ENCODE results near the gene PLD6. TPM values are rescaled to one million over a fixed set of nuclear protein-coding genes. Genes with fewer than 3 reads are reported as not detected.
"Not testable (repeated sequence)": the region's sequence is repeated elsewhere in the genome, so short reads cannot be mapped to it uniquely, and the experiment has no call there.

Gene PLD6
- total RNA-seq, 4 donors from 2014 or later, result 3.1 to 13.7 (median 6.9) TPM

GRCh38 chr17:17159571-17159970 lies 46.6 kb downstream of the PLD6 start:
- H3K9me3 ChIP-seq, result no peaks in the 10 kb centered on the region
- 80% methylated on average over 4 of the region's 4 CpGs for WGBS
- H3K27me3 ChIP-seq, result no peaks in the 10 kb centered on the region
- intact Hi-C loops (cut with DNase I), result loop anchor here (10.0 kb wide), 1 partner anchor 155 kb away; no protein-coding TSS in a partner anchor
- TF ChIP-seq POLR2AphosphoS5 (IDR thresholded peaks at IDR 0.05) (no peak), EP300 (IDR thresholded peaks at IDR 0.05) (no peak), CTCF (IDR thresholded peaks at IDR 0.05) (no peak), POLR2A (IDR thresholded peaks at IDR 0.05; ENCODE audit: low read depth) (no peak)
- H3K4me1 ChIP-seq, result peaks cover 0 to 10% (median 2%) of the 10 kb centered on the region in 4 donors
- H3K36me3 ChIP-seq, result peaks cover 79 to 100% (median 99%) of the 10 kb centered on the region in 4 donors
- H3K4me3 ChIP-seq, result no peak overlapping the region
- peak overlapping the region in 1 of 4 donors; percentile 35 for H3K27ac ChIP-seq (replicated peaks in 1 of 4)
- DNase-seq (ENCODE audit: extremely low spot score), result no peak

GRCh38 chr17:17158506-17158905 lies 47.6 kb downstream of the PLD6 start:
- 97% methylated on average over 27 of the region's 33 CpGs for WGBS
- intact Hi-C loops (cut with DNase I), result loop anchor here (10.0 kb wide), 1 partner anchor 154 kb away; no protein-coding TSS in a partner anchor

GRCh38 chr17:17157041-17157440 lies 49.1 kb downstream of the PLD6 start:
- DNase-seq (ENCODE audit: extremely low spot score), result no peak
- no peaks in the 10 kb centered on the region for H3K27me3 ChIP-seq
- TF ChIP-seq CTCF (IDR thresholded peaks at IDR 0.05), result no peak
- TF ChIP-seq POLR2AphosphoS5 (IDR thresholded peaks at IDR 0.05), result no peak
- TF ChIP-seq POLR2A (IDR thresholded peaks at IDR 0.05; ENCODE audit: low read depth), result no peak
- no peak for TF ChIP-seq EP300 (IDR thresholded peaks at IDR 0.05)
- peaks cover 10 to 24% (median 15%) of the 10 kb centered on the region in 4 donors for H3K4me1 ChIP-seq
- intact Hi-C loops (cut with DNase I), result loop anchor here (10.0 kb wide), 1 partner anchor 152 kb away; no protein-coding TSS in a partner anchor
- 88% methylated on average over 6 of the region's 6 CpGs for WGBS
- H3K27ac ChIP-seq (replicated peaks in 1 of 4), result no peak overlapping the region
- H3K4me3 ChIP-seq, result no peak overlapping the region
- peaks cover 71 to 99% (median 95%) of the 10 kb centered on the region in 4 donors for H3K36me3 ChIP-seq
- H3K9me3 ChIP-seq, result no peaks in the 10 kb centered on the region

More at GRCh38 chr17:17158506-17158905, 47.6 kb downstream of the PLD6 start:
- not testable (repeated sequence) for DNase-seq (ENCODE audit: extremely low spot score); H3K4me3 ChIP-seq; H3K9me3 ChIP-seq; H3K27me3 ChIP-seq
- Histone ChIP-seq H3K36me3 (peaks cover 80 to 100% (median 99%) of the 10 kb centered on the region in 4 donors), H3K4me1 (peaks cover 0 to 10% (median 3%) of the 10 kb centered on the region in 4 donors), H3K27ac (replicated peaks in 1 of 4) (peak overlapping the region in 1 of 4 donors; percentile 35)

- H3K4me3 ChIP-seq, result no peak overlapping the region
- peaks cover 66 to 95% (median 90%) of the 10 kb centered on the region in 4 donors for H3K36me3 ChIP-seq
- H3K4me1 ChIP-seq, result peaks cover 16 to 29% (median 19%) of the 10 kb centered on the region in 4 donors
- no peak overlapping the region for H3K27ac ChIP-seq (replicated peaks in 1 of 4)
- WGBS, result 78% methylated on average over 10 of the region's 10 CpGs
- intact Hi-C loops (cut with DNase I), result loop anchor here (10.0 kb wide), 1 partner anchor 152 kb away; no protein-coding TSS in a partner anchor
- H3K27me3 ChIP-seq, result no peaks in the 10 kb centered on the region
- no peaks in the 10 kb centered on the region for H3K9me3 ChIP-seq
- no peak for TF ChIP-seq EP300 (IDR thresholded peaks at IDR 0.05)
- TF ChIP-seq POLR2A (IDR thresholded peaks at IDR 0.05; ENCODE audit: low read depth), result no peak
- TF ChIP-seq POLR2AphosphoS5 (IDR thresholded peaks at IDR 0.05), result no peak
- no peak for TF ChIP-seq CTCF (IDR thresholded peaks at IDR 0.05)
- no peak for DNase-seq (ENCODE audit: extremely low spot score)
Observed at GRCh38 chr17:17156511-17156910, 49.6 kb downstream of the PLD6 start.

- H3K4me1 ChIP-seq, result peaks cover 20 to 33% (median 23%) of the 10 kb centered on the region in 4 donors
- intact Hi-C loops (cut with DNase I), result loop anchor here (10.0 kb wide), 1 partner anchor 151 kb away; no protein-coding TSS in a partner anchor
- H3K9me3 ChIP-seq, result no peaks in the 10 kb centered on the region
- 92% methylated on average over 4 of the region's 4 CpGs for WGBS
- TF ChIP-seq POLR2A (IDR thresholded peaks at IDR 0.05; ENCODE audit: low read depth) (no peak), POLR2AphosphoS5 (IDR thresholded peaks at IDR 0.05) (no peak), EP300 (IDR thresholded peaks at IDR 0.05) (no peak), CTCF (IDR thresholded peaks at IDR 0.05) (no peak)
- DNase-seq (ENCODE audit: extremely low spot score), result no peak
- H3K36me3 ChIP-seq, result peaks cover 62 to 93% (median 87%) of the 10 kb centered on the region in 4 donors
- H3K27me3 ChIP-seq, result no peaks in the 10 kb centered on the region
- H3K27ac ChIP-seq (replicated peaks in 1 of 4), result no peak overlapping the region
- no peak overlapping the region for H3K4me3 ChIP-seq
Observed at GRCh38 chr17:17156107-17156506, 50.0 kb downstream of the PLD6 start.
